CD4-positive, alpha-beta memory T cell (primary cell): ENCODE data around the gene PPP2R5E. TPM values are rescaled to one million over a fixed set of nuclear protein-coding genes. Genes with fewer than 3 reads are reported as not detected.

Source experiments
- CTCF ChIA-PET: fragments of 350-600 bp; sonication (Branson Sonifier 250); formaldehyde crosslinking; loops from one replicate; lab custom pipeline; 2021; ENCODE audit warnings: inconsistent platforms; ENCODE audit not compliant: partially characterized antibody; lab: Charles Lee
- POLR2A ChIA-PET: fragments of 350-600 bp; sonication (Branson Sonifier 250); formaldehyde crosslinking; loops from one replicate; lab custom pipeline; 2021; ENCODE audit not compliant: partially characterized antibody; lab: Charles Lee
- DNase-seq, 5 donors: peaks; one replicate each; pipeline versions ENCODE4 v3.0.0 to v3.0.0-alpha.2; 2020 to 2022; ENCODE audit warnings: mixed read lengths in 1 of 5
- H3K27ac ChIP-seq: one replicate; pipeline ENCODE4 v1.7.0; 2013; ENCODE audit warnings: low read depth, low read length
- H3K27me3 ChIP-seq: 2 replicates; pipeline ENCODE4 v1.7.0; 2013; ENCODE audit warnings: mild to moderate bottlenecking, low read length, moderate library complexity; ENCODE audit not compliant: insufficient read depth
- H3K36me3 ChIP-seq: 2 replicates; pipeline ENCODE4 v1.7.0; 2013; ENCODE audit warnings: mild to moderate bottlenecking, low read length, moderate library complexity; ENCODE audit not compliant: insufficient read depth
- H3K4me1 ChIP-seq: 2 replicates; pipeline ENCODE4 v1.7.0; 2013; ENCODE audit warnings: mild to moderate bottlenecking, low read length, moderate library complexity; ENCODE audit not compliant: insufficient read depth
- H3K4me3 ChIP-seq, 2 donors: one replicate each; pipeline ENCODE4 v1.7.0; 2013; ENCODE audit warnings: low read length in 2 of 2, mild to moderate bottlenecking in 1 of 2
- H3K9me3 ChIP-seq, 2 donors: one replicate each; pipeline ENCODE4 v1.7.0; 2013; ENCODE audit warnings: low read length in 2 of 2, control low read depth in 1 of 2; ENCODE audit not compliant: control insufficient read depth in 1 of 2
- H3K27ac Mint-ChIP-seq, 7 donors: one replicate each; pipeline ENCODE4 v1.8.0; 2020 to 2021; ENCODE audit warnings: mixed read lengths in 7 of 7, mild to moderate bottlenecking in 6 of 7, inconsistent platforms in 3 of 7, moderate library complexity in 3 of 7
- H3K27me3 Mint-ChIP-seq, 2 donors: one replicate each; pipeline ENCODE4 v1.8.0; 2020 to 2021; ENCODE audit warnings: mixed read lengths in 2 of 2
- H3K36me3 Mint-ChIP-seq, 2 donors: one replicate each; pipeline ENCODE4 v1.8.0; 2020 to 2021; ENCODE audit warnings: mixed read lengths in 2 of 2, inconsistent platforms in 1 of 2, mild to moderate bottlenecking in 1 of 2
- H3K4me1 Mint-ChIP-seq, 4 donors: one replicate each; pipeline ENCODE4 v1.8.0; 2020 to 2021; ENCODE audit warnings: mixed read lengths in 4 of 4, mild to moderate bottlenecking in 1 of 4
- H3K4me3 Mint-ChIP-seq, 8 donors: one replicate each; pipeline ENCODE4 v1.8.0; 2020 to 2021; ENCODE audit warnings: mixed read lengths in 8 of 8, mild to moderate bottlenecking in 7 of 8, moderate library complexity in 6 of 8, inconsistent platforms in 3 of 8
- H3K9me3 Mint-ChIP-seq, 8 donors: one replicate each; pipeline ENCODE4 v1.8.0; 2020 to 2021; ENCODE audit warnings: mixed read lengths in 8 of 8, mild to moderate bottlenecking in 5 of 8, inconsistent platforms in 3 of 8, moderate library complexity in 1 of 8
- intact Hi-C: fragments of 100-400 bp; cut with micrococcal nuclease; formaldehyde crosslinking; loops from one replicate; pipeline ENCODE4 v1.15.1; 2023
- polyA plus RNA-seq, 2 donors: library from polyadenylated mRNA; unstranded; fragments of 300-500 nt; fragmentation: Illumina TruSeq; gene quantifications; one replicate each; pipeline ENCODE4 v1.2.3, GENCODE V29; 2021
- total RNA-seq, 2 experiments: library from RNA; stranded (reverse); gene quantifications; one replicate each; pipeline ENCODE4 v1.2.3, GENCODE V29; 2021

Gene PPP2R5E
- total and polyA plus RNA-seq, 4 experiments from 2014 or later = 36.2 to 38.3 (median 37.1) TPM

- Mint-ChIP-seq H3K36me3 (peaks cover 2 to 3% of the 10 kb centered on the region in 2 donors), H3K4me3 (peak overlapping the region in 6 of 8 donors; percentile 42 to 77 (median 50)), H3K4me1 (peaks cover 45 to 74% (median 57%) of the 10 kb centered on the region in 4 donors), H3K27me3 (no peaks in the 10 kb centered on the region), H3K9me3 (no peaks in the 10 kb centered on the region), H3K27ac (peak overlapping the region in 4 of 7 donors; percentile 12 to 87 (median 34))
- H3K4me1 ChIP-seq = peaks cover 45% of the 10 kb centered on the region
- POLR2A ChIA-PET = no interaction called here
- H3K9me3 ChIP-seq = no peaks in the 10 kb centered on the region
- H3K27me3 ChIP-seq = no peaks in the 10 kb centered on the region
- no peak overlapping the region for H3K27ac ChIP-seq
- H3K36me3 ChIP-seq = no peaks in the 10 kb centered on the region
- DNase-seq = no peak
- intact Hi-C loops = no loop called here
- H3K4me3 ChIP-seq = no peak overlapping the region
- CTCF ChIA-PET = no interaction called here
Measured at GRCh38 chr14:63435204-63435603, 108.0 kb downstream of the PPP2R5E start.

GRCh38 chr14:63432888-63433552, 110.2 kb downstream of the PPP2R5E start:
- peaks cover 35 to 56% (median 49%) of the 10 kb centered on the region in 4 donors for H3K4me1 Mint-ChIP-seq
- Histone ChIP-seq H3K36me3 (no peaks in the 10 kb centered on the region), H3K27ac (no peak overlapping the region), H3K27me3 (no peaks in the 10 kb centered on the region), H3K9me3 (no peaks in the 10 kb centered on the region), H3K4me3 (no peak overlapping the region), H3K4me1 (peaks cover 33% of the 10 kb centered on the region)
- intact Hi-C loops = no loop called here
- H3K36me3 Mint-ChIP-seq = peaks cover 0 to 4% of the 10 kb centered on the region in 2 donors
- H3K9me3 Mint-ChIP-seq = no peaks in the 10 kb centered on the region
- DNase-seq = no peak
- H3K27me3 Mint-ChIP-seq = no peaks in the 10 kb centered on the region
- POLR2A ChIA-PET = no interaction called here
- CTCF ChIA-PET = interaction anchor here (0.7 kb wide), 1 partner anchor 17 kb away, joined by 3 read pairs; no protein-coding TSS in a partner anchor
- H3K27ac Mint-ChIP-seq = no peak overlapping the region
- H3K4me3 Mint-ChIP-seq = peak overlapping the region in 1 of 8 donors; percentile 12

- Mint-ChIP-seq H3K4me3 (no peak overlapping the region), H3K9me3 (no peaks in the 10 kb centered on the region), H3K27me3 (no peaks in the 10 kb centered on the region), H3K36me3 (peaks cover 0 to 4% of the 10 kb centered on the region in 2 donors), H3K4me1 (peaks cover 30 to 52% (median 44%) of the 10 kb centered on the region in 4 donors), H3K27ac (no peak overlapping the region)
- intact Hi-C loops = no loop called here
- DNase-seq = no peak
- no peak overlapping the region for H3K4me3 ChIP-seq
- H3K9me3 ChIP-seq = no peaks in the 10 kb centered on the region
- CTCF ChIA-PET = interaction anchor here (0.7 kb wide), 1 partner anchor 18 kb away, joined by 3 read pairs; no protein-coding TSS in a partner anchor
- peaks cover 28% of the 10 kb centered on the region for H3K4me1 ChIP-seq
- no peaks in the 10 kb centered on the region for H3K27me3 ChIP-seq
- H3K27ac ChIP-seq = no peak overlapping the region
- H3K36me3 ChIP-seq = no peaks in the 10 kb centered on the region
- POLR2A ChIA-PET = no interaction called here
Measured at GRCh38 chr14:63432228-63432627, 110.9 kb downstream of the PPP2R5E start.

GRCh38 chr14:63431466-63431865, 111.7 kb downstream of the PPP2R5E start:
- H3K9me3 Mint-ChIP-seq = no peaks in the 10 kb centered on the region
- Histone ChIP-seq H3K4me1 (peaks cover 21% of the 10 kb centered on the region), H3K36me3 (no peaks in the 10 kb centered on the region), H3K27ac (no peak overlapping the region), H3K27me3 (no peaks in the 10 kb centered on the region), H3K9me3 (no peaks in the 10 kb centered on the region), H3K4me3 (no peak overlapping the region)
- intact Hi-C loops = no loop called here
- H3K4me3 Mint-ChIP-seq = peak overlapping the region in 1 of 8 donors; percentile 17
- H3K27me3 Mint-ChIP-seq = no peaks in the 10 kb centered on the region
- no peak for DNase-seq
- ChIA-PET CTCF (no interaction called here), POLR2A (no interaction called here)
- H3K27ac Mint-ChIP-seq = no peak overlapping the region
- peaks cover 27 to 44% (median 38%) of the 10 kb centered on the region in 4 donors for H3K4me1 Mint-ChIP-seq
- H3K36me3 Mint-ChIP-seq = peaks cover 0 to 4% of the 10 kb centered on the region in 2 donors

GRCh38 chr14:63428486-63428885, 114.7 kb downstream of the PPP2R5E start:
- peaks cover 19 to 28% (median 23%) of the 10 kb centered on the region in 4 donors for H3K4me1 Mint-ChIP-seq
- POLR2A ChIA-PET = no interaction called here
- H3K27me3 ChIP-seq = no peaks in the 10 kb centered on the region
- H3K27ac ChIP-seq = no peak overlapping the region
- H3K27ac Mint-ChIP-seq = no peak overlapping the region
- peaks cover 1 to 4% of the 10 kb centered on the region in 2 donors for H3K36me3 Mint-ChIP-seq
- intact Hi-C loops = no loop called here
- no peaks in the 10 kb centered on the region for H3K9me3 ChIP-seq
- H3K36me3 ChIP-seq = no peaks in the 10 kb centered on the region
- H3K27me3 Mint-ChIP-seq = no peaks in the 10 kb centered on the region
- no peaks in the 10 kb centered on the region for H3K9me3 Mint-ChIP-seq
- CTCF ChIA-PET = no interaction called here
- no peak overlapping the region for H3K4me3 Mint-ChIP-seq
- H3K4me1 ChIP-seq = no peaks in the 10 kb centered on the region
- H3K4me3 ChIP-seq = no peak overlapping the region
- no peak for DNase-seq

GRCh38 chr14:63426838-63427352, 116.3 kb downstream of the PPP2R5E start:
- ChIA-PET POLR2A (no interaction called here), CTCF (no interaction called here)
- no peaks in the 10 kb centered on the region for H3K36me3 ChIP-seq
- no peaks in the 10 kb centered on the region for H3K27me3 Mint-ChIP-seq
- intact Hi-C loops = no loop called here
- H3K4me1 ChIP-seq = no peaks in the 10 kb centered on the region
- no peak overlapping the region for H3K4me3 Mint-ChIP-seq
- H3K27ac ChIP-seq = no peak overlapping the region
- H3K4me3 ChIP-seq = no peak overlapping the region
- H3K4me1 Mint-ChIP-seq = peaks cover 7 to 20% (median 16%) of the 10 kb centered on the region in 4 donors
- H3K27ac Mint-ChIP-seq = no peak overlapping the region
- DNase-seq = no peak
- H3K9me3 ChIP-seq = no peaks in the 10 kb centered on the region
- peaks cover 5% of the 10 kb centered on the region in 2 donors for H3K36me3 Mint-ChIP-seq
- H3K9me3 Mint-ChIP-seq = no peaks in the 10 kb centered on the region
- H3K27me3 ChIP-seq = no peaks in the 10 kb centered on the region

GRCh38 chr14:63423889-63424288, 119.3 kb downstream of the PPP2R5E start:
- no peak for DNase-seq
- no peaks in the 10 kb centered on the region for H3K9me3 Mint-ChIP-seq

More at GRCh38 chr14:63423889-63424288, 119.3 kb downstream of the PPP2R5E start:
- intact Hi-C loops = no loop called here
- H3K4me3 Mint-ChIP-seq = no peak overlapping the region
- no peak overlapping the region for H3K27ac ChIP-seq
- H3K4me1 ChIP-seq = no peaks in the 10 kb centered on the region
- H3K4me3 ChIP-seq = no peak overlapping the region
- peaks cover 21 to 29% of the 10 kb centered on the region in 2 donors for H3K36me3 Mint-ChIP-seq
- ChIA-PET CTCF (no interaction called here), POLR2A (no interaction called here)
- peaks cover 7% of the 10 kb centered on the region for H3K36me3 ChIP-seq
- H3K9me3 ChIP-seq = no peaks in the 10 kb centered on the region
- H3K27me3 ChIP-seq = no peaks in the 10 kb centered on the region
- H3K27ac Mint-ChIP-seq = peak overlapping the region in 1 of 7 donors; percentile 29
- no peaks in the 10 kb centered on the region for H3K27me3 Mint-ChIP-seq
- H3K4me1 Mint-ChIP-seq = peaks cover 4 to 19% (median 16%) of the 10 kb centered on the region in 4 donors
